GM10266 (cell line): ENCODE results near the gene GPRIN3.

Experiments used
- DNase-seq: peaks from one replicate; pipeline ENCODE4 v3.0.0; 2012; ENCODE audit errors: extremely low spot score
- TF ChIP-seq, protein P1 (sequence below): IDR thresholded peaks from 2 replicates; pipeline ENCODE4 v1.5.1; 2012; ENCODE audit warnings: mild to moderate bottlenecking, low read depth; ENCODE audit not compliant: control insufficient read depth, insufficient read depth; ENCODE audit errors: missing control alignments

The GPRIN3 gene

DNA sequence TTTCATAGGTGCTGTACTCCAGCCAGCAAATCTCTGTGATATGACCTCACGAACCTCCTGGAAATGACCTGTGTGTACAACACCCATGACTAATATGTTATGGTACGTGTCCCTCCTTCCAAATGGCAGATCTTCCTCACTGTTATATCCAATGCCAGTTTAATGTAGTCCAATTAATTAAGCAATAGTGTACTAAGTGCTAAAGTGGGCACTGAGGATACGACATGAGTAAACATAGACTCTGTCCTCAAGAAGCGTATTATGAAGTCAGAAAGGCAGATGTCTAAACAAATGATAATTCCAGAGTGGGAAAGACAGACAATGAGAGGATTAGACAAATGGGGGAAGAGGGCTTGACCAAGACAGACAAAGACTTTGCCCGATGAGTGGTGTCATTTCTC, 33.9 kb downstream of the GPRIN3 start:
- DNase-seq, result no peak

DNA sequence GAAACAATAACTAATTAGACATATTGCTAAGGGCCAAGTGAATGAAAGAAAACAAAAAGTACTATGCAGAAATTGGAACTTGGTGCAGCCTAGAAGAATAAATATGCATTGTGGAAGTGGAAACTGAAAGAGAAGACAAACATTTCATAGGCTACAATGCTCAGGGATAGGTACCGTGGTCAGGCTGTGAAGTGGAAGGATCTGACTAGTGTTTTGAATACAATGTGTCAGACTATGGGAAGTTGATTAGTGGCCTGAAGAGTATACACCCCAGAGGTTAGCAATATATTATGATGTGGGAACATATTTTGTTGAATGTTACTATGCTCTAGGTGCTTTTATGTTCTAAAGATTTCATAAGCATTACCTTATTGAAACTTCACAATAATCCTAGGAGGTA, 36.8 kb downstream of the GPRIN3 start:
- TF ChIP-seq, protein P1, sequence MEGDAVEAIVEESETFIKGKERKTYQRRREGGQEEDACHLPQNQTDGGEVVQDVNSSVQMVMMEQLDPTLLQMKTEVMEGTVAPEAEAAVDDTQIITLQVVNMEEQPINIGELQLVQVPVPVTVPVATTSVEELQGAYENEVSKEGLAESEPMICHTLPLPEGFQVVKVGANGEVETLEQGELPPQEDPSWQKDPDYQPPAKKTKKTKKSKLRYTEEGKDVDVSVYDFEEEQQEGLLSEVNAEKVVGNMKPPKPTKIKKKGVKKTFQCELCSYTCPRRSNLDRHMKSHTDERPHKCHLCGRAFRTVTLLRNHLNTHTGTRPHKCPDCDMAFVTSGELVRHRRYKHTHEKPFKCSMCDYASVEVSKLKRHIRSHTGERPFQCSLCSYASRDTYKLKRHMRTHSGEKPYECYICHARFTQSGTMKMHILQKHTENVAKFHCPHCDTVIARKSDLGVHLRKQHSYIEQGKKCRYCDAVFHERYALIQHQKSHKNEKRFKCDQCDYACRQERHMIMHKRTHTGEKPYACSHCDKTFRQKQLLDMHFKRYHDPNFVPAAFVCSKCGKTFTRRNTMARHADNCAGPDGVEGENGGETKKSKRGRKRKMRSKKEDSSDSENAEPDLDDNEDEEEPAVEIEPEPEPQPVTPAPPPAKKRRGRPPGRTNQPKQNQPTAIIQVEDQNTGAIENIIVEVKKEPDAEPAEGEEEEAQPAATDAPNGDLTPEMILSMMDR, result no peak
- DNase-seq, result no peak

More for the DNA sequence above, 33.9 kb downstream of the GPRIN3 start:
- TF ChIP-seq, protein P1, result no peak

DNA sequence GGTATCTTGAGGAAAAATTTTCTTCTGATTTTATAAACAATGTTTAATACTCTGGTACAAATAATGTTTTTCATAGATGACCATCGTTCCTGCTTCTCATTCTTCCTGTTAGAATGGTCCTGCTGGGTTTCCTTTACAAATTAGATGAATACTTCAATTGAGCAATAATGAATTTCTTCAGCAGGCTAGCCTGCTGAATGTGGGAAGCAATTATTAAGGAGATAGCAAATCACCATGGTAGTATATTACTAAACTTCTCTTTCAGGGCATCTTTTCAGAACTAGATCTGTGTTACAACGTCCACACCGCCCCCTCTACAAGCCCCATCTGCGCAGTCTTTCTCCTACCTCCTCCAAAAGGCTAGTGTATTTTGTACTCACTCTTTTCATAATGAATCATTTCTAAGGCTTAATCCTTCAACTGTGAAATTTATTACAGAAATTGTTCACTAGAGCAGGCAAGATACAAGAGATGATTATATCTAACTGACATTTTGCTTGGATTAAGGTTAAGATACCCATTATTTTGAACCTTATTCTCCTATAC, 38.4 kb downstream of the GPRIN3 start:
- TF ChIP-seq, protein P1, result no peak
- DNase-seq, result no peak

DNA sequence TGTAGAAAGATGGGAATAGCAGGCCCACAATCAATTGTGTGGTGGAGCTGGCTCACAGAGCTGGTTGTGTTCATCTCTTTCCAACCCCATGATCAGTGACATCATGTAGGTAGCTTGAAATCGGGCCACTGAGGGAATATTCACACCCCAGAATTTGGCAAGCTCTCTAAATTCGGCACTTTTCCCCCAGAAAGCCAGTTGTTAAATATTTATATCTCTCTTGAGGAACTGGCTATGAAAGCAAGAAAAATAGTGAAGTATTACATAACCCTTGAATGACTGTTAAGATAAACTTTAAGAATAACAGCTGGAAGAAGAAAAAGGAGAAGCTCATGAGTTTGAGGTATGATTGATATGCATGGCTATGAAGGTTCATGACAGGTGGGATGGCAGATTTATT, 38.9 kb downstream of the GPRIN3 start:
- TF ChIP-seq, protein P1, result no peak
- DNase-seq, result no peak

DNA sequence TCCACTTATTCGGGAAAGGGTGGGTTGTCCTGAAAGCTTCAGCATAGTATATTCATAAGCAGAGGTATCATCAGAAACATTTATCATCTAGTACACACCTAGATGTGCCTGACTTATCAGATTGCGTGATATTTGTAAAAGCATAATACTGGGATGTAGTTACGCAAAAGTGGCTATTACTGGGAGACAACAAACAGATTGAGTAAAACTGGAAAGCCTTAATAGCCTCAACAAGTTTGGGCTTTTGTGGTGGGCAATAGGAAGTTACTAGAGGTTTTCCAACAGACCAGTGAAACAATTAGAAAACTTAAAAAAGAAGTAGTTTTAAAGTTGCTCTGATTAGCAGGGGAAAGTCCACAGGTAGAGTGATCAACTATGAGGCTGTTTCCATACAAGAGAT, 39.8 kb downstream of the GPRIN3 start:
- no peak for DNase-seq
- TF ChIP-seq, protein P1, result no peak

DNA sequence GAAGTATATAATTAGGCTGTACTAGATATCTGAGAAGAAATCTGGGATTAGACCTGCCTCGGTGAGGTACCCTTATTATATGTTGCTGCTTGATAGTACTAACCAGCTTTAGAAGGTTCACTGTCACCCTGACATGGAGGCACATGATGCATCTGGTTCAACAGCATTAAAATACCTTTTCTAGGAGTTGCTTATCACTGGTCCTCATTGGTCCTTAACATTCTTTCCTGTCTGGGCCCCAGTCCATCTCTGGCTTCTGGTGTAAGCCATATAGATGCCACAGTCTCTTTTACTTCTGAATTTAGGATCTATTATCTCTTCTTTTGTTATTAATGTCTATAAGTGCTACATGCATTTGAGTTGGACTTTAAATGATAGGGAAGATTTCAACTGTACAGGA, 40.2 kb downstream of the GPRIN3 start:
- no peak for DNase-seq
- TF ChIP-seq, protein P1, result no peak

DNA sequence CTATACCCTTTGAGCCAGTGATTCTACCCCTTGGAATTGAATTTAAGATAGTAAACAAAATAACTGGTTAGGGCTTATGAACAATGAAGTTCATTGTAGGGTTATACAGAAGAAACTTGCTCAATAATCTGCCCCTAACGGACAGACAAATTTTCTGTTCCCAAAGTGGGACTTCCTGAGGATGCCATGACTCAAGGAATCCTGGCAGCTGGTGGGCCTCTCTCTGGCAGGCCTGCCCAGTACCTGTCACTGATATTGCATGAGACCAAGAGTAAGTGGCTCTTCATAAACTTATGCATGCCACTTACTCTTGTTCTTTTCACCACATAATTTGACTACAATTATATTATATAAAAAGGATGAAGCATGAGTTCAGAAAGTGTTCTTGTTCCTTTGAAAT, 41.5 kb downstream of the GPRIN3 start:
- DNase-seq, result no peak
- TF ChIP-seq, protein P1, result no peak
